GM21529 (cell line): ENCODE data around the gene CAVIN1.
"Not testable (repeated sequence)": the region's sequence is repeated elsewhere in the genome, so short reads cannot be mapped to it uniquely, and the experiment has no call there.

Experiments
- ATAC-seq: cut with Tn5 transposase; IDR thresholded peaks from one replicate; pipeline ENCODE4 v1.9.1; 2021; ENCODE audit not compliant: unreplicated experiment

Gene CAVIN1

DNA sequence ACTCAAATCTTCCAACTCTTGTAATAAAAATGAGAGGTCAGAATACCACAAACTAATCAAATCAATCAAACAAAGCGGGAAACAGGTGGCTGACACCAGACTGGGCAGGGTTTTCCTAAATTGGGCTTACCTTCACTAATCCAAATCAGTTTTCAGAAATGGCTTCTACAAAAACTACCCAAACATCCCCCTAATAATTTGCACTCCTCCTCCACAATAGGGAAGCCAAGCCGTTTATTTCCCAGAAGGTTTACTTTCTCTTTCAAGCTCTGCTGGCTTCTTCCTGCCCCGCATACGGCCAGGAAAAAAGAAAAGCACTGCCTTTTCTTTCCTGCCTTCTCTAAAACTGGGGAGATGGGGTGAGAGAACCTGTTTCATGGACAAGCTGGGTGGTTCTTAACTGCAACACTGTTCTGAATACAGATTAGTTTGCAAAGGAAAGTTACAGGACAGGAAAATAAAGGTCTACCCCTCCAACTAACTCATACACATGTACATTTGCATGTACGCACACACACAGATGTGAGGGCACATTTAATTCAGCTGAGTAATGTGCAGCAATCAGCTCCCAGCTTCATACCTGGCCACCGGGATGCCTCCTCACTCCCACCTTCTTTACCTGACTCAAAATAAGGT is 44.0 kb downstream of the CAVIN1 start:
- no peak for ATAC-seq

DNA sequence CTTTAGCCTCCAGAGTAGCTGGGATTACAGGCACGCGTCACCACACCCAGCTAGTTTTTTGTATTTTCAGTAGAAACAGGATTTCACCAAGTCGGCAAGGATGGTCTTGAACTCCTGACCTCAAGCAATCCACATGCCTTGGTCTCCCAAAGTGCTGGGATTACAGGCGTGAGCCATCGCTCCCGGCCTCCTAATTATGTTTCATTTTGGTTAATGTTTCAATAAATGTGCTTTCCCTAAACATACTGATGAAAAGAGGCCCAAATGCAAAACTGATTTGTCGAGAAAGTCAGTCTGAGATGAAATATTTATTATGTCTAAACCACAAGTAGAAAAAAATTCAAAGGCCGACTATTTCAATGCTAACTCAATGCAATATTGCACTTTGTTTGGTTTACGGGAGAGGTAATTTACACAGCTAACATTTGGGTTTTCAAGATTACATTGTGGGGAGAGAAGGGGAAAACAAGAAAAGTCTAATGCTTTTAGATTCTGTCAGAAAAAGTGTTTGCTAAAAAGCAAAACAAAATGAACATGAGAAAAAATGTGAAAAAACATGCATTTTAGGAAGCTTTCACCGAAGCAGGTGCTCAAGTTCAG is 44.6 kb downstream of the CAVIN1 start:
- no peak for ATAC-seq

GRCh38 chr17:42373896-42374295 is 49.2 kb downstream of the CAVIN1 start:
- no peak for ATAC-seq

- ATAC-seq: no peak
Observed at GRCh38 chr17:42372142-42372541, 50.9 kb downstream of the CAVIN1 start.

- ATAC-seq: not testable (repeated sequence)
Observed at GRCh38 chr17:42368797-42369561, 54.1 kb downstream of the CAVIN1 start.

- not testable (repeated sequence) for ATAC-seq
Observed at GRCh38 chr17:42368310-42368709, 54.7 kb downstream of the CAVIN1 start.

DNA sequence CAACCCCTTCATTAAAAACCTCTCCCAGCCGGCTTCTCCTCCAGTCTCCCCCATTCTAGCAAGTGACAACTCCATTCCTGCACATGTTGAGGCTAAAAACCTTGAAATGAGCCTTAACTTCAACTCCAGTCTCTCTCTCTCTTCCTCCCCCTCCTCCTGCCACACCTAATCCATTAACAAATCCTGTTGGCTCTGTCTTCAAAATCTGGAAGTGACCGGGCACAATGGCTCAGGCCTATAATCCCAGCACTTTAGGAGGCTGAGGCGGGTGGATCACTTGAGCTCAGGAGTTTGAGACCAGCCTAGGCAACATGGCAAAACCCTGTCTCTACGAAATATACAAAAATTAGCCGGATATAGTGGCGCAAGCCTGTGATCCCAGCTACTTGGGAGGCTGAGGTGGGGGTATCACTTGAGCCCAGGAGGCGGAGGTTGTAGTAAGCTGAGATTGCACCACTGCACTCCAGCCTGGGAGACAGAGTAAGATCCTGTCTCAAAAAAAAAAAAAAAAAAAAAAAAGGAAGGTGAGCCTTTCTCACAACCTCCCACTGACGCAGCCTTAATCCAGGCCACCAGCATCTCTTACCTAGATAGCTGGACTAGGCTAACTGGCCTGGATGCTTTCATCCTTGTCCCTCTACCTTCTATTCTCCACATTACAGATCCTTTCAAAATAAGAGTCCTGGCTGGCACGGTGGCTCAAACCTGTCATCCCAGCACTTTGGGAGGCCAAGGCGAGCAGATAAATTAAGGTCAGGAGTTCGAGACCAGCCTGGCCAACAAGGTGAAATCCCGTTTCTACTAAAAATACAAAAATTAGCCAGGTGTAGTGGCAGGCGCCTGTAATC is 56.7 kb downstream of the CAVIN1 start:
- not testable (repeated sequence) for ATAC-seq

- ATAC-seq: no peak
Observed at GRCh38 chr17:42365136-42365535, 57.9 kb downstream of the CAVIN1 start.

DNA sequence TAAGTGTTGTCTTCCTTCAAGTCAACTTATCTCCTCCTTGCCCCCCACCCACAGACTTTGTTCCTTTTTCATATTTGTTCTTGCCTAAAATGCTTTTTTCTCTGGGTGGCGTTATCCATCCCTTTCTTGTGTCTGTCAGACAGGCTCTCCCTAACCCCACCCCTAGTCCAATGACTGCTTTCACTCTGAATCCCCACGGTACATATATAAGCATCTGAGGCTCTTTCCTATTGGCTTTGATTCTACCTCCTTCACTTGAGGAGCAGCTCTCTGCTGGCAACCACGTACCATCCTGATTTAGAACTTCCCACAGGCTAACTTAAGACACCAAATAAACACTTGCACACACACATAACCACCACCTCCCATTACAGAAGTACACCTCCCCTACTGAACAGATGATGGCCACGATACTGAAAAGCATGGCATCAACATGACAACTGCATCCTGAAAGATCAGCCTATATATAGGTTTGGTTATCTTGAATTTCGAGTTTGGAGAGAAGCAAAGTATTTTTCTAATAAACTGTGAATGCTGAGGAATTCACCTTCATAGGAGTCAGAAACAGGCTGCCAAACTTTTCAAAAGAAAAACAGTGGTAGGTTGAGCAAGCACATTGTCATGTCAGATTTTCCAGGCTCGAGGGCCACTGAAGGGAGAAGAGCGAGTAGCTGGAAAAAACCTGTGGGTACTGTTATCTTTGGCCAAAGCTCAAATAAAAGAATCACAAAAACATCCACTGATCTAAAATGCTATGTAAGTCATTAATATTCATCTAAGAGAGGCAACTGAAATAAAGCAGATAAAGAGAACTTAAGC is 59.1 kb downstream of the CAVIN1 start:
- ATAC-seq: no peak

DNA sequence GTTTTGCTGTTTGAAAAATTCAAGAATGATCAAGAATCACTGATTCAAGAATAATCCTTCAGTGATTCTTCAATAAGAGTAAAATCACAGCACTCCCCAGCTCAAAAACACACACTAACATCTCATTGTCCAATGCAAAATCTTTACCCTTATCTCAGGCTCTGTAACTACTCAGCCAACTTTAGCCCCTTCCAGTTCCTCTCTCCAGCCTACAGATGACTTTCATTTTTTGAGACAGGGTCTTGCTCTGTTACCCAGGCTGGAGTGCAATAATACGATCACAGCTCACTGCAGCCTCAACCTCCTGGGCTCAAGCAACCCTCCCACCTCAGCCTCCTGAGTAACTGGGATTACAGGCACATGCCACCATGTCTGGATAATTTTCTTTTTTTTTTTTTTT is 59.8 kb downstream of the CAVIN1 start:
- no peak for ATAC-seq

DNA sequence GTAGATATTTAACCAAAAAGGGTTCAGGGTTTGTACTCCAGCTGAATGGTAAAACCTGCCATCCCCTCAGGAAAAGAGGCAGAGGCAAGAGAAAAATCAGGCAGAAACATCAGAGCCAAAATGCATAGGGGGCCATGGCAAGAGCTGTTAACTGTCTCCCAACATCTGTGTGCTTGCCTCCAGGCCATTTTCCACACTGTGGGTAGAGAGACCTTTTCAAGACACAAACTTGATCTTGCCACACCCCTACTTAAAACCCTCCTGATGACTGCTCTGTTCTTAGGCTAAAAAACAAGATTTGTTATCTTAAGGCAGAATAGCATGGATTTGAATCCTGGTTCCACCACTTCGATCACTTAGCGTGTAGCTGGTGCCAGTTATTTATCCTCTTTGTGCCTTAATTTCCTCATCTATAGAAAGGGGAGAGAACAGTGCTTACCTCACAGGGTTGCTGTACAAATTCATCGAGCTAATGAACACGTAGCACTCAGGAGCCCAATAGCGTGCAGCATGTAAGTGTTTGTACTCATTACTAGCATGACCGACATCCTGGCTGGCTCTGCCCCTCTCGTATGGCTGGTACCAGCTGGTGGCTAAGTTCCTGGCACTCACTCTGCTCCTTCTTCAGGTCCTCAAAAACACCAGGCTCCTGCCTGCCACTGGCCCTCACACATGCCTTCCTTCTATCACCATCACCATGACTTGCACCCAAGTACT is 60.7 kb downstream of the CAVIN1 start:
- ATAC-seq: no peak

- no peak for ATAC-seq
Observed at GRCh38 chr17:42361781-42362186, 61.3 kb downstream of the CAVIN1 start.

- not testable (repeated sequence) for ATAC-seq
Observed at GRCh38 chr17:42360388-42360787, 62.7 kb downstream of the CAVIN1 start.

DNA sequence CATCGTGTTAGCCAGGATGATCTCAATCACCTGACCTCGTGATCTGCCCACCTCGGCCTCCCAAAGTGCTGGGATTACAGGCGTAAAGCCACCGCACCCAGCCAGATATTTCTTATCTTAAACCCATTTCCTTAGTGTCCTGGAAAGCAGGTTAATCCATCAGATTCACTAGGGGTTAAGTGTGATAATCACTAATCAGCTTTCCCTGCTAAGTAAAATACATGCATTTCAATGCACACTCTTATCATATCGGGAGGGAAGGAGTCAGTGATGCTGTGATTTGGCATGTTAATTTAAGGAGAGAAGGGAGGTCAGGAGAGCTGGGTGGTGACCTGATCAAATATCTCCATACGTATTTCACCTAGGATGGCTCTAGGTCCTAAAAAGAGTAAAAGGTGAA is 63.9 kb downstream of the CAVIN1 start:
- no peak for ATAC-seq

DNA sequence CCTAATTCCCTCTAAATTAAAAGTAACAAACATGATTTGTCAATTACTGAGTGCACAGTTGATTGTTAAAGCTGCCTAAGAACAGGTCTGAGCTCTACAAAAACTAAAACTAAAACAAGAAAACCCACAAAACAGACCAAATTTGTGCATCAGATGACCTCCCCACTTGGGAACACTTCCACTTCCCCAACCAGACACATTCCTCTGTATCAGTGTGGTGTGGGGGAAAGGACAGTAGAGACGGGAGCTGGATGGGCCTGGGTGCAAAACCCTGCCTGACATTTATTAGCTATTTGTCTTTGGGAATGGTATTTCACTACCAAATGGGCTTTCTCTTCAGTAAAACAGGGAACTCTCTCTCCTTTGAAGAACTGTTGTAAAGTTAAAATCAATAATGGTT is 64.6 kb downstream of the CAVIN1 start:
- ATAC-seq: no peak

DNA sequence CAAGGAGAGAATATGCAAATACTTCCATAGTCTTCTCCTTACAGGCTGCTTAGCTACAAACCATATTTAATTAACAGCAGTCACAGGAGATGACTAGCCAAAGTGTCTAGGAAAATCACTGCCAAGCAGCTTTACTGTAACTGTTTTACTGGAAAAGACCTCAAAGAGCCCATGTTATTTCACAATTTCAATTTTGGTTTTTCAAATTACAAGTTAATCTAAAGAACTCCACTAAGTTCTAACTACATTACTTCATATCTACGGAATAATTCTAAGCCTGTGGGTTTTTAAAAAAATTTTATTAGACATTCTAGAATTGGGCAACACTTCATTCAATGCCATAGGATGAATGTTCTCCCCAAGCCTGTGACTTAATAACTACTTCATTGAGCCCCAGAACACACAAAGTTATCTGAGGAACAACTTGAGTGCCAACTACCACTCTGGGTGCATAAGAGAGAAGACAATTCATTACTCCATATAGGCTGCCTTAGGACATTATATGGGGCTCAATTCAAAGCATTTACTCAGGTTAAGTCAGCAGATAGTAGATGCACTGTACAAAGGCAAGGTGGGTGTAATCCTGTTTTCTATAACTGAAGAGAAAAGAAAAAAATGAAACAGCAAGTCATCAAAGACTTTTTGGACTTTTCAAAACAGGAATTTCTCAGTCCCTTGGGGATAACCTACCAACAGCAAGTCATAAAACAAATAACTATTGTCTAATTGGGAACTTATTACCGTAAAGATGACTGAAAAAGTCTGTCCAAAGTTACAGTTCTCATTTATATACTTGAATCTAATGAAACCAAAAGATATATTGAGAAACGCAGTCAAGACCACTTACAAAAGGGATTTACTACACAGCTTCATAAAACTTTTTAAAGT is 67.9 kb downstream of the CAVIN1 start:
- no peak for ATAC-seq
